Measurements from ENCODE around the gene TAS2R60.
"Not testable (repeated sequence)": the region's sequence is repeated elsewhere in the genome, so short reads cannot be mapped to it uniquely, and the experiment has no call there.

Gene TAS2R60

DNA sequence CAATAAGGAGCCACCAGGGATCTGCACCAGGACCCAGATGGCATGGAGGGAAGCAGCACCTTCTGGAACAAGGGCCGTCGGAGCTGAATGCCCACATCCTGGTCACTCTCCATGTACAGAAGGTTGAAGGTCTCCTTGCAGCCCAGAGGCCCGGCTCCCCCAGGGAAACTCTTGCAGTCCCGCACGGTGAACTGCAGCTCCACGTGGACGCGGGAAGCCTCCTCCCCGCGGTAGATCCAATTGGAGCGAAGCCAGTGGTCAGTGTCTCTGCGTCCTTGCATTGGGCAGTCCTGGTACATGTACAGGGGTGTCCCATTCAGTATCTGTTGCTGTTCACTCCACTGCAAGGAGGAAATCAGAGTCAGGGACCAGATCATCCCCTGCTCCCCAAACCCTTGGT is 42.0 kb upstream of the TAS2R60 start:
- no peak overlapping the region for H3K4me3 ChIP-seq (ENCODE audit: low read depth, low read length)
- no peaks in the 10 kb centered on the region for H3K27me3 ChIP-seq (ENCODE audit: insufficient read depth, low read depth, severe bottlenecking)
- H3K36me3 ChIP-seq, result no peaks in the 10 kb centered on the region
- DNase-seq, result no peak
- no peaks in the 10 kb centered on the region for H3K9me3 ChIP-seq (ENCODE audit: severe bottlenecking)
- no peak overlapping the region for H3K27ac ChIP-seq
- TF ChIP-seq, protein P1, sequence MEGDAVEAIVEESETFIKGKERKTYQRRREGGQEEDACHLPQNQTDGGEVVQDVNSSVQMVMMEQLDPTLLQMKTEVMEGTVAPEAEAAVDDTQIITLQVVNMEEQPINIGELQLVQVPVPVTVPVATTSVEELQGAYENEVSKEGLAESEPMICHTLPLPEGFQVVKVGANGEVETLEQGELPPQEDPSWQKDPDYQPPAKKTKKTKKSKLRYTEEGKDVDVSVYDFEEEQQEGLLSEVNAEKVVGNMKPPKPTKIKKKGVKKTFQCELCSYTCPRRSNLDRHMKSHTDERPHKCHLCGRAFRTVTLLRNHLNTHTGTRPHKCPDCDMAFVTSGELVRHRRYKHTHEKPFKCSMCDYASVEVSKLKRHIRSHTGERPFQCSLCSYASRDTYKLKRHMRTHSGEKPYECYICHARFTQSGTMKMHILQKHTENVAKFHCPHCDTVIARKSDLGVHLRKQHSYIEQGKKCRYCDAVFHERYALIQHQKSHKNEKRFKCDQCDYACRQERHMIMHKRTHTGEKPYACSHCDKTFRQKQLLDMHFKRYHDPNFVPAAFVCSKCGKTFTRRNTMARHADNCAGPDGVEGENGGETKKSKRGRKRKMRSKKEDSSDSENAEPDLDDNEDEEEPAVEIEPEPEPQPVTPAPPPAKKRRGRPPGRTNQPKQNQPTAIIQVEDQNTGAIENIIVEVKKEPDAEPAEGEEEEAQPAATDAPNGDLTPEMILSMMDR (IDR thresholded peaks at IDR 0.05; ENCODE audit: low read depth, low read length), result no peak

DNA sequence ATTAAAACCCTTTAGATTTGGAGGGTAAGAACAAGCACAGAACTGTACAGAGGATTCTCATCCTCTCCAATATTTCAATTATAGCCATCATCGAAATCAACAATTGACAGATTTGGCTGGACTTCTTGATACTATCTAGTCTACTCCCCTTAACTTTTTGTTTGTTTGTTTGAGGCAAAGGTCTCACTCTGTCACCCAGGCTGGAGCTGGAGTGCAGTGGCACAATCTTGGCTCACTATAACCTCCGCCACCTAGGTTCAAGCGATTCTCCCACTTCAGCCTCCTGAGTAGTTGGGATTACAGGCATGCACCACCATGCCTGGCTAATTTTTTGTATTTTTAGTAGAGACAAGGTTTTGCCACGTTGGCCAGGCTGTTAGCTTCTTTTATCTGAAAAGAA is 41.0 kb upstream of the TAS2R60 start:
- not testable (repeated sequence) for H3K4me3 ChIP-seq (ENCODE audit: low read depth, low read length); DNase-seq; H3K27ac ChIP-seq; H3K36me3 ChIP-seq; H3K27me3 ChIP-seq (ENCODE audit: insufficient read depth, low read depth, severe bottlenecking); H3K9me3 ChIP-seq (ENCODE audit: severe bottlenecking)

DNA sequence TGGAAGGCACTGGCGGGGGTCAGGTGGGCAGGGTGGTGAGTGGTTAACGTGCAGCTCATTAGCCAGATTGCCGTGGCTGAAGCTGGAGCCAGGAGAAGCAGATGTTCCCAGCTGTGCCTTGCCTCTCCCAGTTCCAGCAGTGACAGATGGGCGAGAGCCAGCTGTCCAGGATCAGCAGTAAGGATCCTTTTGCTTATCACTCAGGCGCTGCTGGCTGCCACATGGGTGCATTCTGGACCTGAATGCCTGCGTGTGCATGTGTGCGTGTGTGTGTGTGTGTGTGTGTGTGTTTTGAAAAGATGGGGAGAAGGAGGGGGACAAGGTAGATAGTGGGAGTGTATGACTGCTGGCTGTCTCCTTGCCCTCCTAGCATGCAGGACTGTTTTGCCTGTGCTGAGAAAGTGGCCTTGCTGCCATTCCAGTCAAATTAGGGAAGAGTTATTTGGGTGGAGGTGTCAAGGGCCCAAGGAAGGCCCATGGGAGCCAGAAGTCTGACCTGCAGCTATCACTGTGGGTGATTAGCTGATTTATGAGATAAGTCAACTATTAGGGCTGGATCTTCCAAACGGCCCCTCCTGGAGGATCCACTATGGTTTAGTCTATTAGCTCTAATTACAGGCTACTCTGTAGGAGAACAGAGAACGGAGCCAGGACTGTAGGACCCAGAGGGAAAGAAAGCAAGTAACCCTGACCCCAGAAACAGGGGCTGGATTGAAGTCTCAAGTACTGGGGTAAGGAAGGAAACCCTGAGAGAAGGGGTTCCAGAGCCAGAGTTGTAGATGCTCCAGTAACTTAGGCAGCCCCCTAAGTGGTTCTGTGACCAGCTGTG is 37.9 kb upstream of the TAS2R60 start:
- H3K27ac ChIP-seq, result no peak overlapping the region
- no peak for DNase-seq
- no peak overlapping the region for H3K4me3 ChIP-seq (ENCODE audit: low read depth, low read length)
- TF ChIP-seq, protein P1 (IDR thresholded peaks at IDR 0.05; ENCODE audit: low read depth, low read length), result no peak
- H3K27me3 ChIP-seq (ENCODE audit: insufficient read depth, low read depth, severe bottlenecking), result no peaks in the 10 kb centered on the region
- no peaks in the 10 kb centered on the region for H3K36me3 ChIP-seq
- H3K9me3 ChIP-seq (ENCODE audit: severe bottlenecking), result no peaks in the 10 kb centered on the region

DNA sequence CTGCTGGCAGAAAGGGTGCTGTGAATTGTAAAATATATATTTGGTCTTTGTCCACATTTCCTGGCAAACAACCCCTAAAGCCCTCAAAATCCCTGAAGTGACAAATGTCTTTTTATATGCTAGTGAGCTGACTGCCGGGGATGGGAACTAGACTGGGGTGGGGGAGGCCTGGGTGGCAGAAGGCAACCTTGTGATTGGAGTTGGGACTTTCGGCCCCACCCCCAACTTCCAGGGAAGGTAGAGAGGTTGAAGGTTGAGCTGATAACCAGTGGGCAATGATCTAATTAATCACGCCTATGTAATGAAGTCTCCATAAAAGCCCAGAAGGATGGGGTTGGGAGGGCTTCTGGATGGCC is 37.3 kb upstream of the TAS2R60 start:
- TF ChIP-seq, protein P1 (IDR thresholded peaks at IDR 0.05; ENCODE audit: low read depth, low read length), result no peak
- H3K27ac ChIP-seq, result no peak overlapping the region
- no peaks in the 10 kb centered on the region for H3K36me3 ChIP-seq
- no peaks in the 10 kb centered on the region for H3K27me3 ChIP-seq (ENCODE audit: insufficient read depth, low read depth, severe bottlenecking)
- no peak overlapping the region for H3K4me3 ChIP-seq (ENCODE audit: low read depth, low read length)
- no peak for DNase-seq
- H3K9me3 ChIP-seq (ENCODE audit: severe bottlenecking), result no peaks in the 10 kb centered on the region

DNA sequence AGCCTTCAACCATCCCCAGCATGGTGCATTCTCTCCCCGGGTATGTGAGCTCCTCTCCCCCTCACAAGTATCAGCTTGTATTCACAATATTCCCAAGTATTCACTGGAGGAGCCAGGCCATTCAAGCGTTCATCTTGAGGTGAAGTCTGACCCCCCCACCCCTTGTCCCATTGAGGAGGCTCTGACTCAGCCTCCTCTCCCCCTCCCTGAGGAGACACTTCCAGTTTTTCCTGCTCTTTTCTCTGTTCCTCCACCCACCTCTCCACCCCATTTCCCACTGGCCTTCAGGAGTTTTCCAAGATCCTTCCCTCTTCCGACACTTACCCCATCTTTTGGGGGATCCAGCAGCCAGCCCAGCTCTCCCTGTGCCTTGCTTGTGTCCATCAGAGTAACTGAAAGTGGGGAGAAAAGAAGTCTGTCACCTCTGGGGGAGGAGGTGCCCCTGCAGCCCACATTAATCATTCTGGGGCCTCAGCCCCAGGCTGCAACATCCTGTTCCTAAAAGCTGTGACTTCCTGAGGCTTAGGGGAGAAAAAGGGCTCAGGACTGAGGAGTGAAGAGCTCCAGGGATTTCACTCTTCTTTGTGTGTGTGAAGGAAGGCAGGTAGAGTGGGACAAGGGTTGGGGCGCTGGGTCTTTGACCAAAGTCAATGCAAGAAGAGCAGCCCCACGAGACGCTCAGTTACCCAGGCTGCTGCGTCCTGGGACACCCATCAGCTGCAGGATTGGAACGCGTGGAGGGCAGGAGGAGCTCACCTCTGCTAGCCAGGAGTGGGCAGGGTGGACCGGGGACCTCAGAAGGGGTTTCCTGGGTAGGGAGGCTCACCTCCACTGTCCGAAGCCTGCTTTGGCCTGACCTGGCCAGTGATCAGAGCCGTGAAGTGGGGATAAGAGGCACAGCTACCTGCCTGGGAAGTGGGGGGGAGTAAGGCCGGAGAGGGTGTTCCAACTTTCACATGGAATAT is 35.7 kb upstream of the TAS2R60 start:
- Histone ChIP-seq H3K27ac (no peak overlapping the region), H3K36me3 (no peaks in the 10 kb centered on the region), H3K27me3 (ENCODE audit: insufficient read depth, low read depth, severe bottlenecking) (no peaks in the 10 kb centered on the region), H3K9me3 (ENCODE audit: severe bottlenecking) (no peaks in the 10 kb centered on the region), H3K4me3 (ENCODE audit: low read depth, low read length) (no peak overlapping the region)
- no peak for DNase-seq
- TF ChIP-seq, protein P1 (IDR thresholded peaks at IDR 0.05; ENCODE audit: low read depth, low read length), result no peak

DNA sequence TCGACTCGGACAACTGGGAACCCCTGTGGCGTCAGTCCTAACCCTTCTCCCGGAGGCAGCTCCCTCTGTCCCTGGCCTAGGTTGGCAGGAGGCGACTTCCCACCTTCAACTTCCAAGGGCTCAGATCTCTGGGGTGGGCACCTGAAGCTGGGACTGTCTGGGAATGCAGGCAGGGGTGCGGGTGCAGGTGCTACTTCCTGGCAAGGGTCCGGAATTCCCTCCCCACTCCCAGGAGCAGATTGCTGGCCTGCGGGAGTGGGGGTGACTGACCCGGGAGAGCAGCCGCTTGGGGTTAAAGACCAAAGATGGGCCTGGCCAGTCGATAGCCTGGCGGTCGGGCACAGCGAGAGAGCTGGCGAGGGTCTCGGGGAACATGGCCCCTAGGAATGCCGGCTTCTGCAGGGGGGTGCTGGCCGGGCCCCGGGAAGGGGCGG is 35.0 kb upstream of the TAS2R60 start:
- Histone ChIP-seq H3K27me3 (ENCODE audit: insufficient read depth, low read depth, severe bottlenecking) (no peaks in the 10 kb centered on the region), H3K9me3 (ENCODE audit: severe bottlenecking) (no peaks in the 10 kb centered on the region), H3K4me3 (ENCODE audit: low read depth, low read length) (no peak overlapping the region), H3K27ac (no peak overlapping the region), H3K36me3 (no peaks in the 10 kb centered on the region)
- DNase-seq, result no peak
- TF ChIP-seq, protein P1 (IDR thresholded peaks at IDR 0.05; ENCODE audit: low read depth, low read length), result no peak
